Measurements from ENCODE around the gene ID2. TPM values are rescaled to one million over a fixed set of nuclear protein-coding genes. Genes with fewer than 3 reads are reported as not detected.

ID2 gene
- total RNA-seq, 3 donors from 2014 or later: 240 to 305 (median 260) TPM

DNA sequence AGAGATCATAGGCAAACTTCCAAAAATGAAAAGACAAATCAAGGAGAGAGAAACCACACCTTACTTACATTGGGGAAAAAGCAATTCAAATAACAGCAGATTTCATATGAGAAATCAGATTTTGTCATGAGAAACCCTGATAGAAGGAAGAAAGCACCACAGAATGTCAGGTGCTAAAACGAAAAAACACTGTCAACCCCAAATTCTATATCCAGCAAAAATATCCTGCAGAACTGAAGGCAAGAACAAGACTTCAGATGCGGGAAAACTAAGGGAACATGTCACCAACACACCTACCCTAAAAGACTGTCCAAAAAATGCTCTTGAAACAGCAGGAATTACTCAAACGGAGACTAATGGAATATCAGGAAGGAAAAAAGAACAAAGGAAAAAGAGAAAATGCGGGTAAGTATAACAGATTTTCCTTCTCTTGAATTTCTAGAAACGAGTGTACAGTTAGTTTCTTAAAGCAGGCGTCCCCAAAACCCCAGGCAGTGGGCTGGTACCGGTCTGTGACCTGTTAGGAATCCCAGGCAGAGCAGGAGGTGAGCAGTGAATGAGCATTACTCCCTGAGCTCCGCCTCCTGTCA lies 7.3 kb upstream of the ID2 start:
- Histone ChIP-seq H3K27me3 (no peaks in the 10 kb centered on the region), H3K4me1 (peaks cover 0 to 10% of the 10 kb centered on the region in 2 donors), H3K9me3 (peaks cover 0 to 9% of the 10 kb centered on the region in 2 donors), H3K4me3 (no peak overlapping the region), H3K36me3 (no peaks in the 10 kb centered on the region), H3K27ac (no peak overlapping the region)
- peak in 1 of 2 donors; percentile 35 for DNase-seq (ENCODE audit: low spot score in 2 of 2)
- intact Hi-C loops (cut with DNase I; ENCODE audit: low total_unique reads): no loop called here
- TF ChIP-seq POLR2A (IDR thresholded peaks at IDR 0.05): no peak
- TF ChIP-seq, protein P1, sequence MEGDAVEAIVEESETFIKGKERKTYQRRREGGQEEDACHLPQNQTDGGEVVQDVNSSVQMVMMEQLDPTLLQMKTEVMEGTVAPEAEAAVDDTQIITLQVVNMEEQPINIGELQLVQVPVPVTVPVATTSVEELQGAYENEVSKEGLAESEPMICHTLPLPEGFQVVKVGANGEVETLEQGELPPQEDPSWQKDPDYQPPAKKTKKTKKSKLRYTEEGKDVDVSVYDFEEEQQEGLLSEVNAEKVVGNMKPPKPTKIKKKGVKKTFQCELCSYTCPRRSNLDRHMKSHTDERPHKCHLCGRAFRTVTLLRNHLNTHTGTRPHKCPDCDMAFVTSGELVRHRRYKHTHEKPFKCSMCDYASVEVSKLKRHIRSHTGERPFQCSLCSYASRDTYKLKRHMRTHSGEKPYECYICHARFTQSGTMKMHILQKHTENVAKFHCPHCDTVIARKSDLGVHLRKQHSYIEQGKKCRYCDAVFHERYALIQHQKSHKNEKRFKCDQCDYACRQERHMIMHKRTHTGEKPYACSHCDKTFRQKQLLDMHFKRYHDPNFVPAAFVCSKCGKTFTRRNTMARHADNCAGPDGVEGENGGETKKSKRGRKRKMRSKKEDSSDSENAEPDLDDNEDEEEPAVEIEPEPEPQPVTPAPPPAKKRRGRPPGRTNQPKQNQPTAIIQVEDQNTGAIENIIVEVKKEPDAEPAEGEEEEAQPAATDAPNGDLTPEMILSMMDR (IDR thresholded peaks at IDR 0.05): no peak
- no peak for TF ChIP-seq POLR2AphosphoS5 (IDR thresholded peaks at IDR 0.05)

DNA sequence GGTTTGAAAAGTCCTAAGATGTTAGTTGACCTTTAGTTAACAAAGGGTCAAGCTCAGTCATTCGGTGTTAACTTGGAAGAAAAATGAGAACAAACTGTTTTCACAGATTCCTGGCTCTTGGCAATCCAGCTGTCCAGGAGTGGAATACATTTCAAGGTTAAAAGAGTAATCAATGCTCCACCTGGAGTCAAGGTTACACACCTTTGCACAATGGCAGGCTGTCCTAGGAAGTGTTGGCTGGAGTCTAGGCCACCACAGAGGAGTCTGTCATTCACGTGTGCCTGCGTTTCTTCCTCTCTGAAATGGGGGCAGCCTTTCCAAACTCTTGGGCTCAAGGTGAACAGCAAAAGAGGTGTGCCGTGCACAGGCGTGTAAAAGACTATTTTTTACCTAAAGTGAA lies 6.3 kb upstream of the ID2 start:
- peak in 1 of 2 donors; percentile 10 for DNase-seq (ENCODE audit: low spot score in 2 of 2)
- TF ChIP-seq, protein P1 (IDR thresholded peaks at IDR 0.05): no peak
- no peak for TF ChIP-seq POLR2A (IDR thresholded peaks at IDR 0.05)
- no peak for TF ChIP-seq POLR2AphosphoS5 (IDR thresholded peaks at IDR 0.05)
- Histone ChIP-seq H3K4me3 (no peak overlapping the region), H3K27me3 (no peaks in the 10 kb centered on the region), H3K4me1 (peaks cover 0 to 14% of the 10 kb centered on the region in 2 donors), H3K36me3 (no peaks in the 10 kb centered on the region), H3K27ac (peak overlapping the region in 1 of 2 donors; percentile 89), H3K9me3 (peaks cover 0 to 9% of the 10 kb centered on the region in 2 donors)
- intact Hi-C loops (cut with DNase I; ENCODE audit: low total_unique reads): no loop called here

DNA sequence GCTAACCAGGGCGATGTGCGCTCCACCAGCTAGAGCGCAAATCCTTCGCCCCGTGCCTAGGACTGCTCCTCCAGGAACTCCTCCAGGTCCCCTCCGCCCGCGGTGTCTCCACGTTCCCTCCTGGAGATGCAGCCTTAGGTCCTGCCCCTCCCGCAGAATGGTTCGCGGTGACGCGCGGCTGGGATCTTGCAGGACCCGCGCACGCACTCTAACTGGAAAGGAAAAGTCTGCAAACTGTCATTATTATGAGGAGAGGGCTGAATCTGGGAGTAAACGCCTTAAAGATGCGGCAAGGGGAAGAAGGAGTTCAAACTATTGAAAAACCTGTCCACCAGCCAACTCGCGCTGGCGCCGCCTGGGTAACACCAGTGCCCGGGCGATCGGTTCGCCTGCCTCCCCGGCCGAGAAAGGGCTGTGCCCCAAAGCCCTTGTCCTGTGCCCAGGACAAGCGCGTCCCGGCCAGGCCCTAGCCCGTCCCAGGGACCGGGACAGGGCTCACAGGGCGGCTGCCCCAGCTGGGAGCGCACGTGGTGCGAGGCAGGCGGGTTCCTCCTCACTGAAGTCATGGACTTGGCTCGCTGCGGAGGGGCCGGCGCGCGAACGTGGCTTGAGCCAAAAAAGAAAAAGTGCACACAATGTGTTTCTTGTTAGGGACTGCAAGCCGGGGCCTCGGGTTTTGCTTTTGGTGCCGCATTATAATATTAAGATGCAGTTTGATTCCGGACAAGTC lies 5.5 kb upstream of the ID2 start:
- intact Hi-C loops (cut with DNase I; ENCODE audit: low total_unique reads): no loop called here
- TF ChIP-seq, protein P1 (IDR thresholded peaks at IDR 0.05): no peak
- peak; percentile 69 to 84 (median 69) for TF ChIP-seq POLR2AphosphoS5 (IDR thresholded peaks at IDR 0.05)
- Histone ChIP-seq H3K4me3 (peak overlapping the region; percentile 51 to 71 (median 56)), H3K27me3 (no peaks in the 10 kb centered on the region), H3K36me3 (no peaks in the 10 kb centered on the region), H3K9me3 (peaks cover 0 to 9% of the 10 kb centered on the region in 2 donors), H3K27ac (peak overlapping the region; percentile 89 to 95), H3K4me1 (peaks cover 0 to 17% of the 10 kb centered on the region in 2 donors)
- DNase-seq (ENCODE audit: low spot score in 2 of 2): peak; percentile 85 to 86

DNA sequence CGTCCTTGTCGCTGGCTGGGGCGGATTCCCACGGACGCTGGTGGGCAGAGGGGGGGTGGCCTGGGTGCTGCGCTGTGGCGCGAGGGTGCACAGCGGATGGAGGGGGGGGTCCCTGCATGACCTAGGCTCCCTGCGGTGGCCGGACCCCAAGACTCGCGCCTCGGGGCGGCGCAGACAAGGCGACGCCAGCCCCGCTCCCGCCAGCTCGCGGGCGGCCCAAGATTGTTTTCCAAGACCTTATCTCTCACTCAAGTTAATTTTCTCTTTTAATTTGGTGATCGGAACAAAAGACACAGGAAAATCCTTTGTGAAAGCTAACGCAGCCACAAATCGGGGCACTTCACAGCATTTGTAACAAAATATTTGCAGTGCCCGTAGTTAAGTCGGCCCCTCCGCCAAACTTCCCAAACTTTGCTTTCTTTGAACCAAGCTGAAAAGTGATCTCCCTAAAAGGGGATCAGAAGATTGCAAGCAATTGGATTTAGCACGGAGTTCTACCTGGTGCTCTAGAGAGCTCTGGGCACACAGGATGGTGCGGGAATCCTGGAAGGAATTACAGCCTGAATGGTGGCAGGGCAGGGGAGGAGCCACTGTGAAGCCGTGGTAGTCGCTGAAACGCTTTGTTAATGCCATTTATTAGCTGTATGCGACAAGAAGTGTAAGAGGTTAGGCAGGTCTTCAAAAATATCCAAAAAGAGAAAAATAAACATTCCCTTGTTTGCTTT lies 4.8 kb upstream of the ID2 start:
- no peaks in the 10 kb centered on the region for H3K27me3 ChIP-seq
- peak in 1 of 2 donors; percentile 37 for DNase-seq (ENCODE audit: low spot score in 2 of 2)
- H3K4me1 ChIP-seq: peaks cover 0 to 17% of the 10 kb centered on the region in 2 donors
- peaks cover 0 to 9% of the 10 kb centered on the region in 2 donors for H3K9me3 ChIP-seq
- no peaks in the 10 kb centered on the region for H3K36me3 ChIP-seq
- intact Hi-C loops (cut with DNase I; ENCODE audit: low total_unique reads): no loop called here
- TF ChIP-seq POLR2AphosphoS5 (IDR thresholded peaks at IDR 0.05): no peak
- TF ChIP-seq POLR2A (IDR thresholded peaks at IDR 0.05): no peak
- TF ChIP-seq, protein P1 (IDR thresholded peaks at IDR 0.05): no peak
- peak overlapping the region; percentile 89 to 95 for H3K27ac ChIP-seq
- peak overlapping the region; percentile 51 to 71 (median 56) for H3K4me3 ChIP-seq

Measured in breast epithelium (tissue), 4 donors.